ENCODE measurements around the gene PDE4D. TPM values are rescaled to one million over a fixed set of nuclear protein-coding genes. Genes with fewer than 3 reads are reported as not detected.

Gene PDE4D
- total RNA-seq, 2 experiments from 2014 or later: 164 to 175 TPM

DNA sequence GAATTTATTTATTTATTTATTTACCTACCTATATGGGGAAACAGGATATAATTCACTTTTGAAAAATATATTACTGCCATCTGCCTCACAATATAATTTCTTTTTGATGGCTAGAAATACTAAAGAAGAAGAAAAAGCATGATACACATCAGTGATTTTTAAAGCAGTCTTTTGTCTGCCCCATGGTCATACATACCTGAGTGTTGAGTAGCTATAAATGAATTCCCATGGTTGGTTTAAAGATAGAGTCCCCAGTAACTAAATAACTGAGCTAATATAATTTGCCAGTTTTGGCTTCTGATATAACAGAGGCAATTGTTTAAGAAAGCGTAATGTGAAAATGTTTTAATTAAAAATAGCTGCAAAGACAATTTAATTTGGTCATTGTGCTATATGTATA is 447.8 kb downstream of the PDE4D start:
- Histone ChIP-seq H3K36me3 (ENCODE audit: insufficient read depth, low read length) (no peaks in the 10 kb centered on the region), H3K4me1 (ENCODE audit: insufficient read depth, low read length) (no peaks in the 10 kb centered on the region), H3K27me3 (ENCODE audit: control insufficient read depth in 1 of 2, insufficient read depth in 2 of 2, low read length in 2 of 2) (no peaks in the 10 kb centered on the region), H3K4me3 (ENCODE audit: low read length) (no peak overlapping the region), H3K9me3 (ENCODE audit: control insufficient read depth in 1 of 2, insufficient read depth in 1 of 2, low read length in 2 of 2) (no peaks in the 10 kb centered on the region), H3K27ac (ENCODE audit: low read depth in 1 of 2, low read length in 2 of 2) (no peak overlapping the region)
- CTCF ChIA-PET: no interaction called here
- no peak overlapping the region for H3K4me3 Mint-ChIP-seq
- H3K4me1 Mint-ChIP-seq (ENCODE audit: low read depth): no peaks in the 10 kb centered on the region
- TF ChIP-seq CTCF (IDR thresholded peaks at IDR 0.05): no peak
- H3K27ac Mint-ChIP-seq: no peak overlapping the region
- no peaks in the 10 kb centered on the region for H3K36me3 Mint-ChIP-seq (ENCODE audit: low read depth)
- DNase-seq (no peak), ATAC-seq (ENCODE audit: poor library complexity) (no peak)
- intact Hi-C loops (cut with DNase I, micrococcal nuclease): no loop called here
- POLR2A ChIA-PET: no interaction called here
- no peaks in the 10 kb centered on the region for H3K9me3 Mint-ChIP-seq
- H3K27me3 Mint-ChIP-seq: no peaks in the 10 kb centered on the region

GRCh38 chr5:59439303-59439702 is 454.2 kb downstream of the PDE4D start:
- H3K4me3 ChIP-seq (ENCODE audit: low read length): no peak overlapping the region
- no peak overlapping the region for H3K27ac Mint-ChIP-seq
- H3K4me3 Mint-ChIP-seq: no peak overlapping the region
- no peaks in the 10 kb centered on the region for H3K4me1 ChIP-seq (ENCODE audit: insufficient read depth, low read length)
- no peaks in the 10 kb centered on the region for H3K9me3 Mint-ChIP-seq
- no peaks in the 10 kb centered on the region for H3K9me3 ChIP-seq (ENCODE audit: control insufficient read depth in 1 of 2, insufficient read depth in 1 of 2, low read length in 2 of 2)
- H3K27me3 ChIP-seq (ENCODE audit: control insufficient read depth in 1 of 2, insufficient read depth in 2 of 2, low read length in 2 of 2): no peaks in the 10 kb centered on the region
- no peak overlapping the region for H3K27ac ChIP-seq (ENCODE audit: low read depth in 1 of 2, low read length in 2 of 2)
- CTCF ChIA-PET: no interaction called here
- no peaks in the 10 kb centered on the region for H3K36me3 ChIP-seq (ENCODE audit: insufficient read depth, low read length)
- ATAC-seq (ENCODE audit: poor library complexity) (no peak), DNase-seq (no peak)
- intact Hi-C loops (cut with DNase I, micrococcal nuclease): no loop called here
- no peaks in the 10 kb centered on the region for H3K36me3 Mint-ChIP-seq (ENCODE audit: low read depth)
- POLR2A ChIA-PET: no interaction called here
- no peaks in the 10 kb centered on the region for H3K4me1 Mint-ChIP-seq (ENCODE audit: low read depth)
- no peak for TF ChIP-seq CTCF (IDR thresholded peaks at IDR 0.05)
- H3K27me3 Mint-ChIP-seq: peaks cover 6% of the 10 kb centered on the region

DNA sequence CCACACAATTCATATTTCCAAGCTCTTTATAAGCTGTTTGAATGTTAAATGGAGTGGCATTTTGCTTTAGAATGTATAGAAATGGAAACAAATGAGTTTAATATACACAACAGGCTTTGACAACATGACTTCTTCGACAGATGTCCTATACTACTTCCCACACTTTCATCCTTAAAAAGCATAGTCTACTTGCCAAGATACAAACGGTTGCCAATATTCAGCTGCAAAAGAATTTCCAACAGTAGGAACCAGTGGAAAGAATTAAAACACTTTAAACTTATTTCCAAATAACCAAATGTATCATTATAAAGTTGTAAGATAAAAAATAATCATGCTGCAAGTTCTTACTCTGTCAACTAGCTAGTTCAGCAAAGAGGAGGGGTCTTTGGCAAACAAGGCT is 456.4 kb downstream of the PDE4D start:
- H3K4me1 Mint-ChIP-seq (ENCODE audit: low read depth): no peaks in the 10 kb centered on the region
- H3K9me3 ChIP-seq (ENCODE audit: control insufficient read depth in 1 of 2, insufficient read depth in 1 of 2, low read length in 2 of 2): no peaks in the 10 kb centered on the region
- H3K36me3 ChIP-seq (ENCODE audit: insufficient read depth, low read length): no peaks in the 10 kb centered on the region
- no peak for ATAC-seq (ENCODE audit: poor library complexity)
- H3K27ac ChIP-seq (ENCODE audit: low read depth in 1 of 2, low read length in 2 of 2): no peak overlapping the region
- intact Hi-C loops (cut with DNase I, micrococcal nuclease): no loop called here
- H3K27me3 Mint-ChIP-seq: peaks cover 6% of the 10 kb centered on the region
- no peak for DNase-seq
- H3K36me3 Mint-ChIP-seq (ENCODE audit: low read depth): no peaks in the 10 kb centered on the region
- H3K9me3 Mint-ChIP-seq: no peaks in the 10 kb centered on the region
- H3K27ac Mint-ChIP-seq: no peak overlapping the region
- H3K4me3 ChIP-seq (ENCODE audit: low read length): no peak overlapping the region
- POLR2A ChIA-PET: no interaction called here
- H3K27me3 ChIP-seq (ENCODE audit: control insufficient read depth in 1 of 2, insufficient read depth in 2 of 2, low read length in 2 of 2): no peaks in the 10 kb centered on the region
- no peak for TF ChIP-seq CTCF (IDR thresholded peaks at IDR 0.05)
- no peak overlapping the region for H3K4me3 Mint-ChIP-seq
- CTCF ChIA-PET: no interaction called here
- H3K4me1 ChIP-seq (ENCODE audit: insufficient read depth, low read length): no peaks in the 10 kb centered on the region
